Astrocyte (in vitro differentiated cells and primary cell): ENCODE measurements around the gene HECTD4. TPM values are rescaled to one million over a fixed set of nuclear protein-coding genes. Genes with fewer than 3 reads are reported as not detected.

ENCODE experiments used
- DNase-seq: peaks from one replicate; pipeline ENCODE4 v3.0.0-alpha.2; 2010; ENCODE audit warnings: low read depth
- FAIRE-seq: peaks from 2 replicates; lab custom pipeline; 2011; peaks lifted over from hg19 to GRCh38; lab: Jason Lieb, UNC
- H2AFZ ChIP-seq: 2 replicates; pipeline ENCODE4 v1.6.0; 2012; ENCODE audit warnings: low read depth, low read length, inconsistent platforms
- H3K27ac ChIP-seq: 2 replicates; pipeline ENCODE4 v1.5.1; 2011; ENCODE audit warnings: low read depth, low read length, inconsistent platforms
- H3K27me3 ChIP-seq: 2 replicates; pipeline ENCODE4 v1.6.0; 2011; ENCODE audit warnings: low read length, inconsistent platforms; ENCODE audit not compliant: insufficient read depth
- H3K36me3 ChIP-seq: 2 replicates; pipeline ENCODE4 v1.5.1; 2011; ENCODE audit warnings: low read length, inconsistent platforms; ENCODE audit not compliant: insufficient read depth
- H3K4me1 ChIP-seq: 2 replicates; pipeline ENCODE4 v1.5.1; 2011; ENCODE audit warnings: low read length, inconsistent platforms; ENCODE audit not compliant: insufficient read depth
- H3K4me2 ChIP-seq: 2 replicates; pipeline ENCODE4 v1.6.0; 2012; ENCODE audit warnings: low read length, inconsistent platforms
- H3K4me3 ChIP-seq: 2 replicates; pipeline ENCODE4 v1.5.1; 2011; ENCODE audit warnings: low read depth, mild to moderate bottlenecking, low read length, inconsistent platforms; ENCODE audit not compliant: insufficient read depth
- H3K79me2 ChIP-seq: 2 replicates; pipeline ENCODE4 v1.6.0; 2012; ENCODE audit warnings: mild to moderate bottlenecking, low read length, inconsistent platforms; ENCODE audit not compliant: insufficient read depth
- H3K9ac ChIP-seq: 2 replicates; pipeline ENCODE4 v1.6.0; 2012; ENCODE audit warnings: mild to moderate bottlenecking, low read length, inconsistent platforms
- H3K9me3 ChIP-seq: 2 replicates; pipeline ENCODE4 v1.5.1; 2012; ENCODE audit warnings: low read depth, mild to moderate bottlenecking, low read length, inconsistent platforms; ENCODE audit not compliant: insufficient read depth
- H4K20me1 ChIP-seq: 2 replicates; pipeline ENCODE4 v1.6.0; 2012; ENCODE audit warnings: low read length, inconsistent platforms; ENCODE audit not compliant: insufficient read depth
- H3K27ac Mint-ChIP-seq: one replicate; pipeline ENCODE4 v1.8.0; 2021; ENCODE audit warnings: mild to moderate bottlenecking, mixed read lengths; ENCODE audit not compliant: unreplicated experiment
- H3K27me3 Mint-ChIP-seq: one replicate; pipeline ENCODE4 v1.8.0; 2021; ENCODE audit warnings: low read depth, mixed read lengths; ENCODE audit not compliant: unreplicated experiment
- H3K36me3 Mint-ChIP-seq: one replicate; pipeline ENCODE4 v1.8.0; 2021; ENCODE audit warnings: low read depth, mixed read lengths; ENCODE audit not compliant: unreplicated experiment
- H3K4me1 Mint-ChIP-seq: one replicate; pipeline ENCODE4 v1.8.0; 2021; ENCODE audit warnings: low read depth, mixed read lengths; ENCODE audit not compliant: unreplicated experiment
- H3K4me3 Mint-ChIP-seq: one replicate; pipeline ENCODE4 v1.8.0; 2021; ENCODE audit warnings: mild to moderate bottlenecking, moderate library complexity, mixed read lengths; ENCODE audit not compliant: unreplicated experiment
- H3K9me3 Mint-ChIP-seq: one replicate; pipeline ENCODE4 v1.8.0; 2021; ENCODE audit warnings: mild to moderate bottlenecking, mixed read lengths; ENCODE audit not compliant: unreplicated experiment
- EZH2 ChIP-seq: IDR thresholded peaks from 2 replicates; pipeline ENCODE4 v1.6.1; 2012; ENCODE audit warnings: mild to moderate bottlenecking, low read length, inconsistent platforms; ENCODE audit not compliant: insufficient read depth
- total RNA-seq: library from RNA; stranded (reverse); gene quantifications from 2 replicates; pipeline ENCODE4 v1.2.1, GENCODE V29; 2021
- TF ChIP-seq, protein P1 (sequence below): IDR thresholded peaks from 2 replicates; pipeline ENCODE4 v1.5.1; 2011; ENCODE audit warnings: low read depth, mild to moderate bottlenecking, inconsistent platforms, low read length, moderate library complexity; ENCODE audit not compliant: insufficient read depth

HECTD4 gene
- total RNA-seq, 1 donor from 2014 or later, result 38.9 TPM

DNA sequence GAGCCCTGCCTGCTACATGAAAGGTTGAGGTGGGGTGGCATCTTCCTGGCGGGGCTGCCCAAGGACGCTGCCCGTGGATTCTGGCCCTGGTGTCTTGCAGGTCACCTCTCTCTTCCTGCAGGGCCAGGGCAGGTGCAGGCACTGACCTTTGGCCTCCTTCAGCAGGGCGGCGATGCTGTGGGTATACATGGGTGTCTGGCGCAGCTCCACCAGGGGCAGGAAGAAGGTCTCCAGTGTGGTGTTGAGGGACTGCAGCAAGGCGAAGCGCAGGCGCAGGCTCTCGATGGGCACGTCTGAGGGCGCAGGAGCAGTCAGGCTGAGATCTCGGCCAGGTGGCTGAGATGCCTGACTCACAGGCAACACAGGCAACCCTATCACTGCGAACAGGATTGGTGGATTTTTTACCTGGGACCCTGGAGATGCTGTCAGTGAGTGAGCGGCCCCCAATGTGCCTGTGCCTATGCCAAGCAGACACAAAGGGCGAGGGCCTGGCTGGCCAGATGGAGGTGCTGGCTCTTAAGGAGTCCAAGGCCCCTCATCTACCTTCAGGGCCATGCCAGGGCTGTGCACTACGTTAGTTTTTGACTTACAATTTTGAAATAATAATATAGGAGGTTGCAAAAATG, 211.1 kb downstream of the HECTD4 start:
- H3K9ac ChIP-seq, result no peak overlapping the region
- no peaks in the 10 kb centered on the region for H3K27me3 ChIP-seq
- Mint-ChIP-seq H3K27me3 (no peaks in the 10 kb centered on the region), H3K9me3 (no peaks in the 10 kb centered on the region), H3K4me3 (no peak overlapping the region), H3K36me3 (peaks cover 24% of the 10 kb centered on the region), H3K4me1 (no peaks in the 10 kb centered on the region), H3K27ac (no peak overlapping the region)
- FAIRE-seq, result no peak
- no peak overlapping the region for H3K4me3 ChIP-seq
- TF ChIP-seq, protein P1, sequence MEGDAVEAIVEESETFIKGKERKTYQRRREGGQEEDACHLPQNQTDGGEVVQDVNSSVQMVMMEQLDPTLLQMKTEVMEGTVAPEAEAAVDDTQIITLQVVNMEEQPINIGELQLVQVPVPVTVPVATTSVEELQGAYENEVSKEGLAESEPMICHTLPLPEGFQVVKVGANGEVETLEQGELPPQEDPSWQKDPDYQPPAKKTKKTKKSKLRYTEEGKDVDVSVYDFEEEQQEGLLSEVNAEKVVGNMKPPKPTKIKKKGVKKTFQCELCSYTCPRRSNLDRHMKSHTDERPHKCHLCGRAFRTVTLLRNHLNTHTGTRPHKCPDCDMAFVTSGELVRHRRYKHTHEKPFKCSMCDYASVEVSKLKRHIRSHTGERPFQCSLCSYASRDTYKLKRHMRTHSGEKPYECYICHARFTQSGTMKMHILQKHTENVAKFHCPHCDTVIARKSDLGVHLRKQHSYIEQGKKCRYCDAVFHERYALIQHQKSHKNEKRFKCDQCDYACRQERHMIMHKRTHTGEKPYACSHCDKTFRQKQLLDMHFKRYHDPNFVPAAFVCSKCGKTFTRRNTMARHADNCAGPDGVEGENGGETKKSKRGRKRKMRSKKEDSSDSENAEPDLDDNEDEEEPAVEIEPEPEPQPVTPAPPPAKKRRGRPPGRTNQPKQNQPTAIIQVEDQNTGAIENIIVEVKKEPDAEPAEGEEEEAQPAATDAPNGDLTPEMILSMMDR, result no peak
- no peak for TF ChIP-seq EZH2
- DNase-seq, result no peak
- no peak overlapping the region for H3K27ac ChIP-seq
- no peaks in the 10 kb centered on the region for H4K20me1 ChIP-seq
- peaks cover 12% of the 10 kb centered on the region for H3K36me3 ChIP-seq
- H3K4me1 ChIP-seq, result no peaks in the 10 kb centered on the region
- H3K79me2 ChIP-seq, result no peaks in the 10 kb centered on the region
- no peaks in the 10 kb centered on the region for H3K9me3 ChIP-seq
- no peak overlapping the region for H3K4me2 ChIP-seq
- no peak overlapping the region for H2AFZ ChIP-seq

DNA sequence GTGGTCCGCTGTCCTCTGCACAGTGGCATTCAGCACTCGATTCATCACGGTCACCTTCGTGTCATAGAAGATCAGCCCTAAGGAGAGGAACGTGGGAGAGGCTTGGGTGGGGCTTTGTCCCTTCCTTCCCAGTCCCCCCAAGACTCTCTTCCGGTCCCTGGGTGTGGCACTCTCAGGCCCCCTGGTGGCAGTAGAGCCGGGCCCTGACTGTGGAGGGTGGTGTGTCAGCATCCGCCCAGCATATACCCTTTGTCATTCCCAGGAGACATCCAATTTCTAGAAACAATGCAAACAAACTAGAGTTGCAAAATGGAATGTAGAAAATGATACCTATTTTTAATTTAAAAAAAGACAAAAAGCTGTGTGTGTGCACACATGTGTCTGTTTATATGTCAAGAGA, 211.9 kb downstream of the HECTD4 start:
- no peak overlapping the region for H3K27ac Mint-ChIP-seq
- peaks cover 21% of the 10 kb centered on the region for H3K36me3 Mint-ChIP-seq
- Histone ChIP-seq H3K9me3 (no peaks in the 10 kb centered on the region), H3K4me3 (no peak overlapping the region), H3K36me3 (peaks cover 6% of the 10 kb centered on the region), H3K9ac (no peak overlapping the region), H2AFZ (no peak overlapping the region), H3K27ac (no peak overlapping the region), H3K79me2 (no peaks in the 10 kb centered on the region), H3K4me2 (no peak overlapping the region), H3K4me1 (no peaks in the 10 kb centered on the region), H3K27me3 (no peaks in the 10 kb centered on the region), H4K20me1 (no peaks in the 10 kb centered on the region)
- FAIRE-seq (no peak), DNase-seq (no peak)
- TF ChIP-seq, protein P1, result peak; percentile 22
- no peak for TF ChIP-seq EZH2
- H3K4me1 Mint-ChIP-seq, result no peaks in the 10 kb centered on the region
- H3K4me3 Mint-ChIP-seq, result no peak overlapping the region
- H3K27me3 Mint-ChIP-seq, result no peaks in the 10 kb centered on the region
- H3K9me3 Mint-ChIP-seq, result no peaks in the 10 kb centered on the region

DNA sequence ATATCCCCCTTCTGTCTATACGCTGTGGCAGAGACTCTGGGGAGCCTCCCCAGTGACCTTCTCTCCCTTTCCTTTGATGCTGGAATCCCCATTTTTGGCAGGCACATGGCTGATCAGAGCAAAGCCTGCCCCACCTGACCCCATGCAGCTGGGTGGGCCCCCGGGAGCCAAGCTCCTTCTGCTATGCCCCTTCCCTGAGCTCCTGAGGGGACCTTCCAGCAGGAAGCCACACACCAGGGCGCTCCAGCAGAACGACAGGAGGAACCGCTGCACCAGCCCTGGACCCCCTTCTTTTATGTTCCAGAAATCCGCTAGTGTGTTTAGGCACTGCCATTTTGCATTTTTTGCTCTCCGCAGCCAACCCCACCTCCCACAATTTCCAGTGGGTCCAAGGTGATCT, 212.3 kb downstream of the HECTD4 start:
- Histone ChIP-seq H3K4me1 (no peaks in the 10 kb centered on the region), H3K36me3 (peaks cover 3% of the 10 kb centered on the region), H2AFZ (no peak overlapping the region), H3K4me2 (no peak overlapping the region), H3K79me2 (no peaks in the 10 kb centered on the region), H3K27ac (no peak overlapping the region), H3K4me3 (no peak overlapping the region), H4K20me1 (no peaks in the 10 kb centered on the region), H3K27me3 (no peaks in the 10 kb centered on the region), H3K9me3 (no peaks in the 10 kb centered on the region), H3K9ac (no peak overlapping the region)
- no peak overlapping the region for H3K27ac Mint-ChIP-seq
- DNase-seq, result no peak
- no peaks in the 10 kb centered on the region for H3K9me3 Mint-ChIP-seq
- H3K27me3 Mint-ChIP-seq, result no peaks in the 10 kb centered on the region
- no peak overlapping the region for H3K4me3 Mint-ChIP-seq
- peaks cover 17% of the 10 kb centered on the region for H3K36me3 Mint-ChIP-seq
- TF ChIP-seq, protein P1, result no peak
- no peak for TF ChIP-seq EZH2
- no peak for FAIRE-seq
- no peaks in the 10 kb centered on the region for H3K4me1 Mint-ChIP-seq
